Measurements from ENCODE around the gene GPR153.

The GPR153 gene

GRCh38 chr1:6225651-6226050 is 35.2 kb downstream of the GPR153 start:
- Histone ChIP-seq H3F3A (ENCODE audit: insufficient read depth, low read length) (no peaks in the 10 kb centered on the region), H3K4me2 (ENCODE audit: low read length) (no peak overlapping the region), H3K9ac (ENCODE audit: low read length) (no peak overlapping the region), H2AFZ (ENCODE audit: low read length) (no peak overlapping the region), H3K27ac (ENCODE audit: low read depth, low read length, poor library complexity, severe bottlenecking) (no peak overlapping the region), H3K79me2 (ENCODE audit: insufficient read depth, low read length) (no peaks in the 10 kb centered on the region), H4K20me1 (ENCODE audit: insufficient read depth, low read length) (no peaks in the 10 kb centered on the region), H3K9me3 (ENCODE audit: low read length) (no peaks in the 10 kb centered on the region), H3K4me1 (ENCODE audit: insufficient read depth, low read length, severe bottlenecking) (no peaks in the 10 kb centered on the region), H3K36me3 (ENCODE audit: insufficient read depth, low read length) (peaks cover 89% of the 10 kb centered on the region), H3K9me2 (ENCODE audit: low read depth, low read length) (no peaks in the 10 kb centered on the region), H3K27me3 (ENCODE audit: insufficient read depth, low read length) (no peaks in the 10 kb centered on the region), H3K4me3 (ENCODE audit: low read depth, low read length, poor library complexity, severe bottlenecking) (no peak overlapping the region)
- TF ChIP-seq EZH2 (IDR thresholded peaks at IDR 0.05; ENCODE audit: borderline replicate concordance, low read length) = no peak
- TF ChIP-seq, protein P1, sequence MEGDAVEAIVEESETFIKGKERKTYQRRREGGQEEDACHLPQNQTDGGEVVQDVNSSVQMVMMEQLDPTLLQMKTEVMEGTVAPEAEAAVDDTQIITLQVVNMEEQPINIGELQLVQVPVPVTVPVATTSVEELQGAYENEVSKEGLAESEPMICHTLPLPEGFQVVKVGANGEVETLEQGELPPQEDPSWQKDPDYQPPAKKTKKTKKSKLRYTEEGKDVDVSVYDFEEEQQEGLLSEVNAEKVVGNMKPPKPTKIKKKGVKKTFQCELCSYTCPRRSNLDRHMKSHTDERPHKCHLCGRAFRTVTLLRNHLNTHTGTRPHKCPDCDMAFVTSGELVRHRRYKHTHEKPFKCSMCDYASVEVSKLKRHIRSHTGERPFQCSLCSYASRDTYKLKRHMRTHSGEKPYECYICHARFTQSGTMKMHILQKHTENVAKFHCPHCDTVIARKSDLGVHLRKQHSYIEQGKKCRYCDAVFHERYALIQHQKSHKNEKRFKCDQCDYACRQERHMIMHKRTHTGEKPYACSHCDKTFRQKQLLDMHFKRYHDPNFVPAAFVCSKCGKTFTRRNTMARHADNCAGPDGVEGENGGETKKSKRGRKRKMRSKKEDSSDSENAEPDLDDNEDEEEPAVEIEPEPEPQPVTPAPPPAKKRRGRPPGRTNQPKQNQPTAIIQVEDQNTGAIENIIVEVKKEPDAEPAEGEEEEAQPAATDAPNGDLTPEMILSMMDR (IDR thresholded peaks at IDR 0.05; ENCODE audit: low read length) = no peak

DNA sequence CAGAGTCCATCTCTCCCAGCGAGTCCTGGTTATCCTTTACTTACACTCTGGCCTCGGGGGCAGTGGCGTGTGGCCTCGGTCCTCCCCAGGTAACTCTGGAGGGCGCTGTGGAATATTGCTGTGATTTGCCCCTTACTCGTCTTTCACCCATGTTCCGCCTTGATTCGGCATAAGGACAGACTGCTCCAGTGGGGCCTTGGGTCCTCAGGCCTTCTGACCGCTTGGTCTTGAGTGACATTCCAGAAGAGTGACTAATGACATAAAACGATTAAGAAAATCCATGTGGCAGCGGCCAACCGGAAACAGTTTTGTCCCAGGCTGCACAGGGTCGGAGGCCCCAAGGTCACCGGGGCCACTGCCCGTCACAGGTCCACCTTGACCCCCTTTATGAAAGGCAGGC is 36.2 kb downstream of the GPR153 start:
- no peak overlapping the region for H3K4me3 ChIP-seq (ENCODE audit: low read depth, low read length, poor library complexity, severe bottlenecking)
- no peaks in the 10 kb centered on the region for H4K20me1 ChIP-seq (ENCODE audit: insufficient read depth, low read length)
- no peak overlapping the region for H3K4me2 ChIP-seq (ENCODE audit: low read length)
- TF ChIP-seq, protein P1 (IDR thresholded peaks at IDR 0.05; ENCODE audit: low read length) = no peak
- TF ChIP-seq EZH2 (IDR thresholded peaks at IDR 0.05; ENCODE audit: borderline replicate concordance, low read length) = no peak
- H3K9me2 ChIP-seq (ENCODE audit: low read depth, low read length) = no peaks in the 10 kb centered on the region
- H3K27ac ChIP-seq (ENCODE audit: low read depth, low read length, poor library complexity, severe bottlenecking) = no peak overlapping the region
- no peak overlapping the region for H2AFZ ChIP-seq (ENCODE audit: low read length)
- no peaks in the 10 kb centered on the region for H3K9me3 ChIP-seq (ENCODE audit: low read length)
- H3K27me3 ChIP-seq (ENCODE audit: insufficient read depth, low read length) = no peaks in the 10 kb centered on the region
- no peaks in the 10 kb centered on the region for H3F3A ChIP-seq (ENCODE audit: insufficient read depth, low read length)
- H3K79me2 ChIP-seq (ENCODE audit: insufficient read depth, low read length) = no peaks in the 10 kb centered on the region
- no peaks in the 10 kb centered on the region for H3K4me1 ChIP-seq (ENCODE audit: insufficient read depth, low read length, severe bottlenecking)
- H3K9ac ChIP-seq (ENCODE audit: low read length) = no peak overlapping the region
- peaks cover 87% of the 10 kb centered on the region for H3K36me3 ChIP-seq (ENCODE audit: insufficient read depth, low read length)

- Histone ChIP-seq H3K27ac (ENCODE audit: low read depth, low read length, poor library complexity, severe bottlenecking) (no peak overlapping the region), H3K9ac (ENCODE audit: low read length) (no peak overlapping the region), H3K9me3 (ENCODE audit: low read length) (no peaks in the 10 kb centered on the region), H3K4me2 (ENCODE audit: low read length) (no peak overlapping the region), H2AFZ (ENCODE audit: low read length) (no peak overlapping the region), H3K4me1 (ENCODE audit: insufficient read depth, low read length, severe bottlenecking) (no peaks in the 10 kb centered on the region), H3K79me2 (ENCODE audit: insufficient read depth, low read length) (no peaks in the 10 kb centered on the region), H3K36me3 (ENCODE audit: insufficient read depth, low read length) (peaks cover 79% of the 10 kb centered on the region), H3K9me2 (ENCODE audit: low read depth, low read length) (no peaks in the 10 kb centered on the region), H3K27me3 (ENCODE audit: insufficient read depth, low read length) (no peaks in the 10 kb centered on the region), H3K4me3 (ENCODE audit: low read depth, low read length, poor library complexity, severe bottlenecking) (no peak overlapping the region), H3F3A (ENCODE audit: insufficient read depth, low read length) (no peaks in the 10 kb centered on the region), H4K20me1 (ENCODE audit: insufficient read depth, low read length) (no peaks in the 10 kb centered on the region)
- TF ChIP-seq EZH2 (IDR thresholded peaks at IDR 0.05; ENCODE audit: borderline replicate concordance, low read length) = no peak
- TF ChIP-seq, protein P1 (IDR thresholded peaks at IDR 0.05; ENCODE audit: low read length) = no peak
These were observed 37.3 kb downstream of the GPR153 start for GRCh38 chr1:6223617-6224016.
